Neural cell (in vitro differentiated cells): ENCODE measurements around the gene SLCO2A1.

Experiments
- CTCF ChIP-seq: fragments of 450-650 bp; IDR thresholded peaks from 2 replicates; pipeline ENCODE4 v1.5.1; 2014; ENCODE audit warnings: antibody characterized with exemption, mild to moderate bottlenecking, moderate library complexity; ENCODE audit not compliant: poor library complexity, severe bottlenecking
- EZH2 ChIP-seq: fragments of 200-600, 300-800 bp; shearing (Covaris generic), sonication (generic); IDR thresholded peaks from 2 replicates; pipeline ENCODE4 v1.6.1; 2014; ENCODE audit warnings: antibody characterized with exemption, low read length, borderline replicate concordance, mild to moderate bottlenecking; ENCODE audit not compliant: insufficient read depth, poor library complexity, severe bottlenecking
- TAF1 ChIP-seq: IDR thresholded peaks from 2 replicates; pipeline ENCODE4 v1.6.1; 2012; ENCODE audit warnings: low read depth

- TF ChIP-seq TAF1, result no peak
- TF ChIP-seq CTCF, result no peak
- TF ChIP-seq EZH2, result no peak
Measured at GRCh38 chr3:133979553-133979952, 50.2 kb downstream of the SLCO2A1 start.
